HAP-1 (cell line): ENCODE measurements around the gene SALL2.

Experiments
- DNase-seq, 2 experiments: peaks; one replicate each; pipeline ENCODE4 v3.0.0-alpha.2; 2016 to 2020; ENCODE audit warnings: low spot score in 2 of 2
- H3K27me3 ChIP-seq: fragments of 250-450 bp; sonication (Bioruptor Pico); 2 replicates; pipeline ENCODE4 v1.5.1; 2020; ENCODE audit warnings: low read depth, mild to moderate bottlenecking, moderate library complexity
- H3K36me3 ChIP-seq: fragments of 250-450 bp; sonication (Bioruptor Pico); replicated peaks from 2 replicates; pipeline ENCODE4 v1.5.1; 2020; ENCODE audit warnings: mild to moderate bottlenecking
- H3K4me1 ChIP-seq: fragments of 250-450 bp; sonication (Bioruptor Pico); 2 replicates; pipeline ENCODE4 v1.5.1; 2020; ENCODE audit warnings: mild to moderate bottlenecking
- H3K4me3 ChIP-seq: fragments of 250-450 bp; sonication (Bioruptor Pico); 2 replicates; pipeline ENCODE4 v1.5.1; 2020; ENCODE audit warnings: mild to moderate bottlenecking, moderate library complexity
- H3K9me3 ChIP-seq: fragments of 250-450 bp; sonication (Bioruptor Pico); 2 replicates; pipeline ENCODE4 v1.5.1; 2020; ENCODE audit warnings: mild to moderate bottlenecking, moderate library complexity
- in situ Hi-C: fragments of 300-500 bp; cut with MboI; formaldehyde crosslinking; loops from 3 replicates; pipeline ENCODE4 v1.14.3; 2020; ENCODE audit warnings: low sequenced_read_pairs, inconsistent platforms, mixed read lengths

Gene SALL2

GRCh38 chr14:21536418-21537089, 10.4 kb upstream of the SALL2 start:
- in situ Hi-C loops: no loop called here
- H3K4me3 ChIP-seq: peak overlapping the region; percentile 37

GRCh38 chr14:21535545-21536417, 9.6 kb upstream of the SALL2 start:
- H3K4me3 ChIP-seq: peak overlapping the region; percentile 37
- no peaks in the 10 kb centered on the region for H3K36me3 ChIP-seq
- in situ Hi-C loops: no loop called here
- no peaks in the 10 kb centered on the region for H3K9me3 ChIP-seq
- H3K27me3 ChIP-seq: no peaks in the 10 kb centered on the region
- DNase-seq: no peak
- peaks cover 37% of the 10 kb centered on the region for H3K4me1 ChIP-seq

More at GRCh38 chr14:21536418-21537089, 10.4 kb upstream of the SALL2 start:
- Histone ChIP-seq H3K4me1 (peaks cover 37% of the 10 kb centered on the region), H3K27me3 (no peaks in the 10 kb centered on the region), H3K9me3 (no peaks in the 10 kb centered on the region), H3K36me3 (no peaks in the 10 kb centered on the region)
- peak; percentile 37 to 52 for DNase-seq

DNA sequence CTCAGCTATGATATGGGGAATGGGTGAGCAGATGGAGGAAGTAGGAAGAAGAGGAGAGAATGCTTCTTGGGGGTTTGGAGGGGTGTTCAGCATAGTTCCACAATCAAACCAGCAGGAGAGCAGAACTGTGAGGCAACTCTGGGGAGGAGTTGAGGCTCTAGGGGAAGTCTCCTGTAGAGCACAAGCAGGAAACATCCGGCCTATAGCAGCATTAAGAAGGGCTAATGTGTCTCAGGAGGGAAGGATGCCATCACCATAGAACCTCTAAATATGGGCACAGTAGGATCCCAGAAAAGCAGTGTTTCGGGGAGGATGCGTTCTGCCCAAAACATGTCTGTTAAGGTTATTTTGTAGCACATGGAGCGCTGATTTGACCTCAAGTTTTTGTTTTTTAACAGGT, 8.4 kb upstream of the SALL2 start:
- in situ Hi-C loops: no loop called here
- H3K9me3 ChIP-seq: no peaks in the 10 kb centered on the region
- H3K36me3 ChIP-seq: no peaks in the 10 kb centered on the region
- DNase-seq: no peak
- peaks cover 33% of the 10 kb centered on the region for H3K4me1 ChIP-seq
- H3K4me3 ChIP-seq: no peak overlapping the region
- H3K27me3 ChIP-seq: no peaks in the 10 kb centered on the region

DNA sequence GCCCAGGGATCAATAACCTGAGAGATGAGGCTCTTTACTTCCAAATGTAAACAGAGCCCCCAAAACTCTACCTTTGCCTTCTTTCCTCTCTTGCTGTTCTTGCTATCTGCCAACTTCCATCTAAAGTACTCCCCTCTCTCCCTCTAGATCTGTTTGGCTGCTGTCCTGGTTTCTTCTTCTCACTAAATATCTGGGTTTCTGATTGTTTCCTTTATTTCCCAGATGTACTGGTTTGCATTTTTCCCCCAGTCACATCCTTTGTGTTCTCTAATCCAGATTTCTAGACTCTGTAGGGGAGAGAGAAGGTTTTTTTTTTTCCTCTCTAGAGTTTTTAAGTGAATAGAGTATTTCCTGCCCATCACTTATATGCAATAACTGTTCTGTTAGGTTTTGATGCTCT, 7.1 kb upstream of the SALL2 start:
- no peak for DNase-seq
- H3K4me3 ChIP-seq: no peak overlapping the region
- H3K9me3 ChIP-seq: no peaks in the 10 kb centered on the region
- peaks cover 27% of the 10 kb centered on the region for H3K4me1 ChIP-seq
- no peaks in the 10 kb centered on the region for H3K27me3 ChIP-seq
- H3K36me3 ChIP-seq: no peaks in the 10 kb centered on the region
- in situ Hi-C loops: no loop called here

- H3K4me3 ChIP-seq: no peak overlapping the region
- no peaks in the 10 kb centered on the region for H3K9me3 ChIP-seq
- no peak for DNase-seq
- peaks cover 3% of the 10 kb centered on the region; the same call in 1 of the 2 replicates for H3K36me3 ChIP-seq
- in situ Hi-C loops: no loop called here
- peaks cover 25% of the 10 kb centered on the region for H3K4me1 ChIP-seq
- H3K27me3 ChIP-seq: no peaks in the 10 kb centered on the region
Measured at GRCh38 chr14:21529515-21529914, 3.4 kb upstream of the SALL2 start.

DNA sequence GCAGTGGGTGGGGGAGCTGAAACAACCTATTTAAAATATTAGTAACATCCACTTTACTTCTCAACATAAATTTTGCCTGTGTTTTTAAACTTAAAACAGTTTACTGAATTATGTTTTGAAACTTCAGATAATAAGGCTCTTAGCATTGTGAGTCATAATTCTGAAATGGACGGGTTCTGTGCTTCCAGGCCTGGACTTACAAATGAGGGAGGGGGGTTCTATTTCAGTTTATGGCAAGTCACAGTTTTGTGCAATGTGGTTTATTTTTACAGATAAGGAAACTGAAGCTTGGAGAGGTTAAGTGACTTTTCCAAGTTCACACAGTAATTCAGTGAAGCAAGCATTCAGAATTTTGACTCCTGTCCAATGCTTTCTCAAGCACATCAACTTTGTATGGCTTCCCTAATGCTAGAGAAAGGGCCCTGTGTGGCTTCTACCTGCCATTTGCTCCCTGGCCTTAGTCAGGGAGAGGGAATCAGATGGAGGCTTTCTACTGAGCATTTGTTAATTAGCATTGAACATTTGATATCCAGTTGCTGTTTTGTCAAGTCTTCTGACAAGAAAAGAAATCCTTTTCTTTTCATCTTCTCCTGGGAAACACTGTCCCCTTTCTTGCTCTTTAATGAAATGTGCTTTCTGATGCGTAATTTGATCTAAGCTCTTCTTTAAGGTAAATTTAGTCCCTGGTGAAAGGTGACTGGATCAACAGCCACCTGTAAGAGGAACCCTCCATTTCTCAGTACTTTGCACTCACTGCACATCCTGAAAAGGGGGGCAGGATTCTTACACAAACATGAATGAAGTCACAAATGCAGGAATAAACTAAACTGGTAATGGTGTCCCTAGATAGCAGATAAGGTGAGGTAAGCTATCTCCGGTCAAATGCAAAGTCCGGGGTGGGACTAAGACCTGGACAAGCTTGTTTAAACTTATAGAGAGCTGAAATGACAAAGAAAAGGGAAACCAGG, 2.5 kb upstream of the SALL2 start:
- H3K4me3 ChIP-seq: no peak overlapping the region
- in situ Hi-C loops: no loop called here
- peaks cover 25% of the 10 kb centered on the region for H3K4me1 ChIP-seq
- no peaks in the 10 kb centered on the region for H3K27me3 ChIP-seq
- DNase-seq: no peak
- peaks cover 10% of the 10 kb centered on the region for H3K36me3 ChIP-seq
- H3K9me3 ChIP-seq: no peaks in the 10 kb centered on the region

- Histone ChIP-seq H3K4me1 (peaks cover 23% of the 10 kb centered on the region), H3K27me3 (no peaks in the 10 kb centered on the region), H3K9me3 (no peaks in the 10 kb centered on the region), H3K4me3 (no peak overlapping the region), H3K36me3 (peaks cover 14% of the 10 kb centered on the region)
- in situ Hi-C loops: no loop called here
- no peak for DNase-seq
Measured at GRCh38 chr14:21527318-21527679, 1.2 kb upstream of the SALL2 start.

DNA sequence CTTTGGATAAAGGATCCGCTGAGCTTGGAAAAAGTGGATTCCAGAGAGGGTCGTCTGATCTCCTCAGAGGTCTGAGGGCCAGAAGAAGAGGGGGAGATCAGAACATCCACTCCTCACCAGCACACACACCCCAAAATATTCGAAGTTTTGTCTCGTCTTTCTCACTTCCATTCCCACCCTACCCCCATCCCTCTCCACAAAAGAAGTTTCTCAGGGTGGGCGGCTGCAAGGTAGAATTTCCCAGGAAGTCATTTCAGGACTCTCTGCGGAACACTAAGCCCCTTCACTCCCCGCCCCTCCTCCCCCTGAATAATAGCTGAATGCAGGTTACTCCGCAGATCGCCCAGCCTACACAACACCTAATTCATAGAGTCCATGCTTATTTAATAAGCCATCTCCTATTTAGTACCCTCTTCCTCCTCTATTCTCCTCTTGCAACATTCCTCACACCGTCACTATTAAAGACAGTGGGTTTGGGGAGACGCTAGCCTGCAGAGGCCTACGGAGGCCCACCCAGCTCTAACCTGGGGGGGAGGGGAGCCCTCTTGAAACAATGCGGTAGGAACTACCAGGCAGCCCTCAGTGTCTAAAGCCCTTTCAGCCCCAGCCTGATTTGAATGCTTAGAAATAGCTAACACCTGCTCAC, 649 bp upstream of the SALL2 start:
- in situ Hi-C loops: no loop called here
- Histone ChIP-seq H3K4me1 (peaks cover 23% of the 10 kb centered on the region), H3K36me3 (peaks cover 14% of the 10 kb centered on the region), H3K4me3 (peak overlapping the region; percentile 70), H3K27me3 (no peaks in the 10 kb centered on the region), H3K9me3 (no peaks in the 10 kb centered on the region)
- peak; percentile 21 to 66 for DNase-seq

GRCh38 chr14:21525571-21525961, 580 bp downstream of the SALL2 start:
- H3K9me3 ChIP-seq: no peaks in the 10 kb centered on the region
- peaks cover 14% of the 10 kb centered on the region for H3K36me3 ChIP-seq
- peak overlapping the region; percentile 70 for H3K4me3 ChIP-seq
- in situ Hi-C loops: no loop called here
- H3K4me1 ChIP-seq: peaks cover 23% of the 10 kb centered on the region
- H3K27me3 ChIP-seq: no peaks in the 10 kb centered on the region
- DNase-seq: peak in 1 of 2 experiments; percentile 35

- peaks cover 23% of the 10 kb centered on the region for H3K4me1 ChIP-seq
- peak overlapping the region; percentile 70 for H3K4me3 ChIP-seq
- DNase-seq: no peak
- no peaks in the 10 kb centered on the region for H3K9me3 ChIP-seq
- peaks cover 14% of the 10 kb centered on the region for H3K36me3 ChIP-seq
- in situ Hi-C loops: no loop called here
- no peaks in the 10 kb centered on the region for H3K27me3 ChIP-seq
Measured at GRCh38 chr14:21524575-21525490, 1.3 kb downstream of the SALL2 start.

DNA sequence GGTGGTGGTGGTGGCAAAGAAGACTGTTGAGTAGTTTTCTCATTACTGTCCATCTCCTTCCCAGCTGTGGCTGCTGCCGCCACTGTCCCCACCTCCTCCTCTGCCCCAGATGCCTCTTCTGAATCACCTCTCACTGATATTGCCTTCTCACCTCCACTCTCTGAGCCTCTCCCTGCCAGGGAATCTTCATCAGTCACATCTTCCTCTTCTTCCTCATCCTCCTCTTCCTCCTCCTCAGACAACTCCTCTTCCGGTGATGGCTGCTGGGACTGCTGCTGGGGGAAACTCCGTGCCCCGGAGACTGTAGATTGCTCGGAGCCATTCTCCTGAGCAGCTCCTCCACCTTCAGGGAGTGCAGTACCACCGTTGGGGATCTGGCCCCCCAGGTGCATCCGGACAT, 2.9 kb downstream of the SALL2 start:
- Histone ChIP-seq H3K4me1 (peaks cover 15% of the 10 kb centered on the region), H3K4me3 (no peak overlapping the region), H3K9me3 (no peaks in the 10 kb centered on the region), H3K27me3 (no peaks in the 10 kb centered on the region), H3K36me3 (peaks cover 14% of the 10 kb centered on the region)
- in situ Hi-C loops: no loop called here
- no peak for DNase-seq

DNA sequence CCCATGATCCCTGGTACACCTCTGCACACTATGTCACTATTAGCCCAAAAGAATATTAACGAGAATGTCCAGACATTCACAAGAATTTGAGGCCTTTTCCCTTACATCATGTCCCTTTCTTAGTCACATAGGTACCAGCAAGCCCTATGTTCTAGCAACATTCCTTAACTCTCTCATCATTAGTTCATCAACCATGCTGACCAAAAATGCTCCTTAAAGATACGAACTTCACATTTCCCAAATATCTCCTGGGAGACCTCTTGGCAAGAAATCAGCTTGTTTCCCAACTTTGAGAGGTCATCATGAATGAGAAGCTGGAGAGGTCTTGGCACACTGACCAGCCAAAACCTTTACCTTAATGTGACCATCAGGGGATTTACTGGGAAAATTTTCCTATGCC, 4.6 kb downstream of the SALL2 start:
- H3K9me3 ChIP-seq: no peaks in the 10 kb centered on the region
- H3K4me1 ChIP-seq: peaks cover 4% of the 10 kb centered on the region
- DNase-seq: no peak
- H3K4me3 ChIP-seq: no peak overlapping the region
- in situ Hi-C loops: no loop called here
- no peaks in the 10 kb centered on the region for H3K27me3 ChIP-seq
- H3K36me3 ChIP-seq: peaks cover 14% of the 10 kb centered on the region
